Epidermal melanocyte (primary cell): ENCODE data around the gene MAPK9.
A peak's percentile ranks its signal among the peaks of the same experiment; 100 is the strongest.
"Not testable (repeated sequence)": the region's sequence is repeated elsewhere in the genome, so short reads cannot be mapped to it uniquely, and the experiment has no call there.

Experiments used
- DNase-seq: peaks from one replicate; pipeline ENCODE4 v3.0.0; 2011; ENCODE audit warnings: low spot score; ENCODE audit not compliant: insufficient read length

MAPK9 gene

DNA sequence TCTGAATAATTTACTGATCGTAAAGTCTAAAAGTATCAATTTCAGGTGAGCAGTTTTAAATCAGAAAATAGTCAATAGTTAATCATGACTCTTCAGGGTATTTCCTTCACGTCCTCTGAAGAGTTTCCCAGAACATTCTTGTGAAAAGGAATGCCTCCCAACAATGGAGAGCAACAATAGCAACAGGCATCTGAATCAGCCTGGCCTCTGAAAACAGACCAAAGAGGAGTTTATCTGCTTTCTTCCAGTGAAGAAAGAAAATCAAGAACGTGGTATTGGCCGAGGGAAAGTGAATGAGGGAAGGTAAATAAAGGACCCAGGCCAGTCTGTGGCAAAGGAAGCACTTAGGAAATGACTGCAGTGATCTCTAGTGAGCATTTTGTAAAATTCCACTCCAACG is 56.8 kb downstream of the MAPK9 start:
- no peak for DNase-seq

- DNase-seq: no peak
Observed at GRCh38 chr5:180234271-180234670, 57.6 kb downstream of the MAPK9 start.

DNA sequence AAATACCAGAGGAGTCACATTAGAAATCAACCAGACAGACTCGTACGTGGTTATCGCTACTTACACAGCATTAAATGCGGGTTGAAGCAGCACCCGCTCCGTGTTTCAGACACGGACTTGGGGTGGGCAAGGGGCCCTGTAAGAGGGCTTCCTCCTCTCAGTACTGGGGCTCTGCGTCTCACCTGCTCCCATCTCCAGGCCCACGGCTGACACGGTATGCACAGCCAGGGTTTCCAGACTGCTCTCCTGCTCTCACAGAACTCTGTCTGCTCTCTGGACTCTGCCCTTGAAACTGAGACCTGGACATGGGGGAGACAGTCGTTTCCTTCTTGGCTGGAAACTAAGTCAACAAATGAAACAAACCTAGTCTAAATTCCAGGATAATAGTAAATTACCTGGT is 58.2 kb downstream of the MAPK9 start:
- DNase-seq: no peak

GRCh38 chr5:180230017-180230416 is 61.9 kb downstream of the MAPK9 start:
- DNase-seq: no peak

GRCh38 chr5:180222056-180222455 is 69.8 kb downstream of the MAPK9 start:
- no peak for DNase-seq

GRCh38 chr5:180217797-180218196 is 74.1 kb downstream of the MAPK9 start:
- DNase-seq: no peak

DNA sequence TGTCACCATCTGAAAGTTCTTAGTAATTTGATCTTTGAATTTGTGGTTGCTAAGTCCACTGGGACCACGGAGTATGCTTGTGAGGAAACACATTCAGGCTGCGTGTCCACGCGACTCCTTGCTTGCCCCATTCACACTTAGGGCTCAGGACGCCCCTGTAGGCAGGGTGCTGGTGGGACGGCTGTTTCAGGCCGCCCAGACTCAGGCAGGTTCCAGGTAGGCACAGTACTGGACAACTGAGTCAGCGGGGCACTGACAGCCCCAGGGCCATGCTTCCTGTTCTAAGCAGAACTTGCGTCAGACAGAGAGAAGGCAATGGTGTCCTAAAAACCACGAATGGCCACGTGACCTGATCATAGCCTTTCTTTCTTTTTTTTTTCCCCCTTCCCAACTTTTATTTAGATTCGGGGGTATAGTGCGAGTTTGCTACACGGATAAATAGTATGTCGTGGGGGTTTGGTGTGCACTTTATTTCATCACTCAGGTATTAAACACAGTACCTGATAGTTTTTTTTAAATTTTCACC is 75.2 kb downstream of the MAPK9 start:
- DNase-seq: no peak

- DNase-seq: no peak
Observed at GRCh38 chr5:180215783-180216630, 75.9 kb downstream of the MAPK9 start.

DNA sequence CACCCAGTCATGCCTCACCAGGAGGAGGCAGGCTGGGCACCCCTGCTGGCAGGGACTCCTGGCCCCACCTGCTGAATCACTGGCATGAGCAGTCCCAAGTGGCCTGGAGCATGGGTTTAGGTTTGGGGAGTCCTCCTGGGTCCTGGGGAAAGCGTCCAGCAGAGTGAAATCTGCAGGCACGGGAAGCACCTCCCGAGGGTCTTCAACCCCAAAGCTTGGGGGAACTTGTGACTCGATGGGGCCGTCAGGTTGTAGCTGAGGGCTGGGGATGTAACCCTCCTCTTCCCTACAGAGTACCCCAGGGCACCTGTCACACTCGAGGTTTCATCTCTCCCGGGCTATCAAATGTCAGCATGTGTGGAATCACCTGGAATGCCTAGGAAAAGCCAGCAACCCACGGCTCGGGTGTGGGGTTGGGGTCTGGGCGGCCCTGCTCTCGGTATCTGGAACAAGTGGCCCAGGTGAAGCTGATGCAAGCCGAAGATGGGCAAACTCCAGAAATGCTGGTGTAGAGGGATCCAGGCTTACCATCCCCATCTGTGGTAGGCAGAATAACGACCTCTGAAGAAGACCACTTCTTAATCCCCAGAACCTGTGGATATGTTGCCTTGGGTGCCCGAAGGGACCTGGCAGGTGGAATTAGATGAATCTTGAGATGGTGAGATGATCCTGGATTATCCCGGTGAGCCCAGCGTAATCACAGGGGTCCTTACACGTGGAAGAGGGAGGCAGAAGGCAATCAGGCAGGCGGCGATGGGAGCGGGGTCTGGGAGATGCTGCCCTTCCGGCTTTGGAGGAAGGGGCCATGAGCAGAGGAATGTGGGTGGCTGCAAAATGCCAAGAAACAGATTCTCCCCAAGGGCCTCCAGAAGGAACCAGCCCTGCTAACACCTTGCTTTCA is 76.8 kb downstream of the MAPK9 start:
- DNase-seq: no peak

- no peak for DNase-seq
Observed at GRCh38 chr5:180213657-180214207, 78.2 kb downstream of the MAPK9 start.

DNA sequence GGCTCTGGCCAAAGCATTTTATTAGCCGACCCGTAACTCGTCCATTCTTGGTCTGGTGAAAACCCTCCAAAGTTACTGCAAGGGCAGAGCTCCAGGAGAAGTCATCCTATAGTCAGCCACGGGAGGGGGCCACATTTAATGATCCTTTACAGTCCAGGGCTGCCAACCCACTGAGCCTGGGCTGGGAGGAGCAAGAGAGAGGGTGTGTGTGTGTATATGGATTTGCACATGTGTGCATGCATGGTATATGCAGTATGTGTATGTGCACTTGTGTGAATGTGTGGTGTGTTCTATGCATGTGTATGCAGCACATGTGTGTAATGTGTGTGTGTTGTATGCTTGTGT is 78.7 kb downstream of the MAPK9 start:
- no peak for DNase-seq

DNA sequence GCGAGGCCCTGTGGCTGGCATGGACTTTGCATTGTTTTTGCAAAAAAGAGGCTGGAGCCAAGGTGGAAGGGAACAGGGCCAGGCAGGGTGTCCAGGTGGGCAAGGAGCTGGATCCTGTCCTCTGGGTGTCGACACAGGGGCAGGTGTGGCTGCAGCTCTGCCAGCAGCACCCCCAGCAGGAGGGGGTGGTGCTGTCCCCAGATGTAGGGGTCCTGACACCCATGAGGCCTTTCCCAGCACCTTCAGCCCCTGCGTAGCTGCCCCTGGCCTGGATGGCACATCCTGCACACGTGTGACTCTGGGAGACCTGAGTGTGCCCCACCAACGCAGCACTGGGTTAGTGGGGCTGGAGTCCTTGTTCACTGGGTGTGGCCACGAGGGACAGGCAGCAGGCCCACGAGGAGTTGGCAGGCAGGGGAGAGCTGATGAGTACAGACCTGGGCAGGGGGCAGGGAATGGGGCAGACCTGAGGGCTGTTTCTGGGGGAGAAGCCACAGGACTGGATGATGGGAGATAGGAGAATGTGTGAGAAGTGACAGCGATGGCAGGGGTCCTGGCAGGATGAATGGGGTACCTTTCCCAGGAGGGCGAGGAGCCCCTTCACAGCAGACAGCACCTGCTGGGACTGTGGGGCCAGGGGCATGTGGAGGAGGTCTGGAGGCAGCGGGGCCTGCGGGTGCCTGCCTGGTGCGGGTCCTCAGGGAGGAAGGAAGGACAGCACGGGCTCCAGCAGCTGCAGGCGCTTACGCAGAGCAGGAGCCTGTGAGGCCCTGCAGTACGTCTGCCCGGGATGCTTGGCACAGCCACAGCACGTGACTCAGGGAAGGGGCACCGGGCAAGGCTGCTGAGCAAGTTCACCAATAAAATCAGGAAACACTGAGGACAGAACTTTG is 79.3 kb downstream of the MAPK9 start:
- no peak for DNase-seq

DNA sequence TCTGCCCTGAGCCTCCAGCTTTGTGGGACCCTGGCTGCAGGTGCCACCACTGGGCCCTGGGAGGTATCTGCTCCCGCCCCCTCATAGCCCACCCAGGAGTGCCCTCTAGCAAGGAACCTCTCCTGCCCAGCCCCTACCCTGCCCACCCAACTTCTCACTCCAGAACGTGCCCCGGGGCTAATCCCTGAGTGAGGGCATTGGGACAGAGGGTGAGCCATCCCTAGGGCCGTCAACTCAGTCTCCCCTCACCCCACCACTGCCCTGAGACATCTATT is 80.2 kb downstream of the MAPK9 start:
- DNase-seq: no peak

DNA sequence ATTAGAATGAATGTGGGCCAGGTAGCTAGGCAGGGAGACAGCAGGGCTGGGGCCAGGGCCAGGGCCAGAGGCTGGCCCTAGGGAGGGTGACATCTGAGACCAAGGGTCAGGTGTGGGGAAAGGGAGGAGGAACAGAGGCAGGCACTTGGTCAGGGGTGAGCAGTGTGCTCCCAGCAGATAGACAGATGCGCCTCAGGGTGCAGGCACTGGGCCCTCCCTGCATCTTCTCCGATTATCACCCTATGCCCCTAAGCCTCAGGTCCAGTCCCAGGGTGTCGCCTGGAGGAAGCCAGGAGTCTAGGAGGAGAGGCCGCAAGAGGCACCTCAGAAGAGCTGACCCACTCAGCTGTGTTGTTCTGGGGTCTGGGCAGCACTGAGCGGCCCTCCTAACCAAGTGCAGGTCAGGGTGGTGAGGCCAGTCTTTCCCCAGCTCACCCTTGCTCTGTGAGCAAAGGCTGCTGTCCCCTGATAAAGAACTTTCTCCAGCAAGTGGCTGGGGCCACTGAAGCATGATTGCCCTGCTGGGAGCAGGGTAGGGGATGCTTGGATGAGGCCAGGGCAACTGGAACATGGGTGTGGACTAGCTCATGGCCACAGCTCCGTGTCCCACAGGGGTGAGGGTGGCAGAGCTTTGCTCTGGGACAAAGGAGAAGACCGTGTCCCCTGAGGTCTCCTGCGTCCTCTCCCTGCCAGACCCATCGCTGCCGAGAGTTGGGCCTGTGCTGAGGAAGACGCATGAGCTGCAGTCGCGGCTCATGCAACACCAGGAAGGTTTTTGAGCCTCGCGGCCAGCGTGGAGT is 80.7 kb downstream of the MAPK9 start:
- no peak for DNase-seq

DNA sequence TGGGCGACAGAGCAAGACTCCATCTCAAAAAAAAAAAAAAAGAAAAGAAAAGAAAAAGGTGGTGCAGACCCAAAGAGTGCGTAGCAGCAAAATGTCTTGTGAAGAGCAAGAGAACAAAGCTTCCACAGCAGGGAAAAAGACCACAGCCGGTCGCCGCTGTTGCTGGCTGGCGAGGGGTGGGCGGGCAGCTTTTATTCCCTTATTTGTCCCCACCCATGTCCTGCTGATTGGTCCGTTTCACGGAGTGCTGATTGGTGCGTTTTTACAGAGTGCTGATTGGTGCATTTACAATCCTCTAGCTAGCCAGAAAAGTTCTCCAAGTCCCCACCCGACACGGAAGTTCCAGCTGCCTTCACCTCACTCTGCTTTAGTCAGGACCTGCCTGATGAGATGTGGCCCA is 81.8 kb downstream of the MAPK9 start:
- DNase-seq: not testable (repeated sequence)

DNA sequence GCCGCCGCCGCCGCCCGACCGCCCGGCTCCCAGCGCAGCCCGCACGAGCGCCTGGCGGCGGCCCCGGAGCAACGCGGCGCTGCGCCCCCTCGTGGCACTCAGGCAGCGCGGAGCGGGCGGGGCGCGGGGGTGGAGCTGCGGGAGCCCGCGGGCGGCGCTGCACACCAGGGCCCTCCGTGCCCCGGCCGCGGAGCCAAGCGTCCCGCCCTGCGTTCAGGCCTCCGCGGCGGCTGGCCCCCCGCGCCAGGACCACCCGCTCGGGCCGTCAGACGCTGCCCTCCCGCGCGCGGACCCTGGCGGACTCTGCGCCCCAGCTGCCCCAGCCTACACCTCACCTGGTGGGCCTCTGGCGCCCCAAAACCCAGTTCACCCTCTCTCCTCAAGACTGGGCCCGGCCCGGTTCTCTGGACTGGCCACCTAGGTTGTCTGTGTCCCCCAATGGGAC is 82.7 kb downstream of the MAPK9 start, which contains the start of gene RASGEF1C:
RASGEF1C (minus strand) TSS at position 75 of the 445 bp plus-strand sequence. CDS start 71,159 bp downstream, outside the sequence.
- DNase-seq: peak; percentile 63

DNA sequence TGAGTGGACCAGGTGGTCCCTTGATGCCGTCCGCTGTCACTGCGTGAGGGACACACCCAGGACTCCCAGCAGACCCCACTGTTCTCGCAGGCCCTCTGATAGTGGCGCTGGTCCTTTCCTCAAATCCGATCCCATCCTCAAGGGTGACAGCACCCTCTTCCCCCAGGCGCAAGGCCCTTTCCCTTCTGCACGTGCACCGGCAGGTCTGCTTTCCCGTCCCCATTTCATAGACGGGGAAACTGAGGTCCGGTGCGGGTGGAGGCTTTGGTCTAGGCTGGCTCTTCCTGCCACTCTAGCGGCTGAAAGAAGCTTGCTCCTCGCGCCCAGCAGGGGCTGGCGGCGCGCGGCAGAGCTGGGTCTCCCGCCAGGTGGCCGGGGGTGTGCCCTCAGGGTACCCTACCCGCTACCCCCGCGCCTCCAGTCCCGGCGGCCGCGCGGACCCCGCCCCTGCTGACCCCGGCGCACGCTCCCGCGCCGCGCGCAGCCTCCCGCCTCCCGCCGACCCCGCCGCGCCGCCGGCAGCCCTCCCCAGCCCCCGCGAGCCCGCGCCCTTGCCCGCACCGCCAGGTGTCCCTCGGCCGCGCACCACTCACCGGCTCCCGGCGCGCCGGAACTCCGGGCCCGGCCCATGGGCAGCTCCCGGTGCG is 83.3 kb downstream of the MAPK9 start:
- no peak for DNase-seq

GRCh38 chr5:180208038-180208434 is 83.8 kb downstream of the MAPK9 start:
- DNase-seq: no peak

GRCh38 chr5:180207593-180207992 is 84.3 kb downstream of the MAPK9 start:
- no peak for DNase-seq

DNA sequence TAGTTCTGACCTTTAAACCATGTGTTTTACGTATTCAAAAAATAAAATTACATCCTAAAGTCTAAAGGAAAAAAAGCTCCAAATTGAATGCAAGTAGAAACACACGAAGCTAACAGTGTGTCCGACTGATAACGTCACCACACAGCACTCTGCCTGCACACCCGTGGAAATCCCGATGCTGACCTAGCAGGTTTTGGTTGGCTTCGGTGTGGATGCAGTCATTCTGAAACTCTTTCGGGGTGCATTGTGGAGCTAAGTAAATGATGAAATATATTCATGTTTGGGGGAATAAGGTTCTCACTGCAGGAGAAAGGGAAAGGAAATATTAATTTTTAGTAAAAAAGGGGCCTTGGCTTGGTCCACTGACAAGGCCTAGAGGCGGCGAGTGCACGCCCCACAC is 84.9 kb downstream of the MAPK9 start:
- DNase-seq: no peak
